ENCODE measurements around the gene SRSF7. TPM values are rescaled to one million over a fixed set of nuclear protein-coding genes. Genes with fewer than 3 reads are reported as not detected.

Gene SRSF7
- total and polyA plus RNA-seq, 3 experiments from 2014 or later = 200 to 381 (median 378) TPM

- ChIA-PET CTCF (interaction anchor here (0.7 to 4.2 kb wide), 10 partner anchors 9 to 1131 kb away, joined by 3 to 18 read pairs (median 4); partner anchors contain the start of genes HNRNPLL and SOS1), POLR2A (interaction anchor here (0.6 to 2.4 kb wide), 40 partner anchors 10 to 375 kb away, joined by 3 to 41 read pairs (median 4); partner anchors contain the start of genes ATL2, GALM, GEMIN6 and HNRNPLL)
- Mint-ChIP-seq H3K9me3 (peaks cover 0 to 4% (median 3%) of the 10 kb centered on the region in 5 donors), H3K27ac (peak overlapping the region; percentile 98 to 100 (median 100)), H3K4me1 (peaks cover 53 to 59% (median 57%) of the 10 kb centered on the region in 3 donors), H3K27me3 (peaks cover 0 to 18% of the 10 kb centered on the region in 2 donors), H3K36me3 (peaks cover 31 to 43% (median 32%) of the 10 kb centered on the region in 3 donors), H3K4me3 (peak overlapping the region; percentile 95 to 100 (median 99))
- Histone ChIP-seq H3K36me3 (ENCODE audit: insufficient read depth, low read length) (peaks cover 29% of the 10 kb centered on the region), H3K27me3 (ENCODE audit: insufficient read depth, low read length, poor library complexity, severe bottlenecking) (no peaks in the 10 kb centered on the region), H3K9me3 (ENCODE audit: low read length) (no peaks in the 10 kb centered on the region), H3K27ac (ENCODE audit: low read depth, low read length) (peak overlapping the region; percentile 98), H3K4me3 (ENCODE audit: low read length) (peak overlapping the region; percentile 96), H3K4me1 (ENCODE audit: insufficient read depth, low read length) (peaks cover 47% of the 10 kb centered on the region)
- DNase-seq = peak in 1 of 5 donors; percentile 34
Observed at GRCh38 chr2:38751596-38752410, 642 bp upstream of the SRSF7 start.

GRCh38 chr2:38750011-38750890, 910 bp downstream of the SRSF7 start:
- H3K4me1 ChIP-seq (ENCODE audit: insufficient read depth, low read length) = peaks cover 63% of the 10 kb centered on the region
- peak overlapping the region; percentile 98 to 100 (median 100) for H3K27ac Mint-ChIP-seq
- ChIA-PET CTCF (interaction anchor here (0.7 to 4.2 kb wide), 8 partner anchors 8 to 214 kb away, joined by 3 to 18 read pairs (median 4); partner anchors contain the start of gene HNRNPLL), POLR2A (interaction anchor here (0.6 to 2.4 kb wide), 21 partner anchors 9 to 383 kb away, joined by 3 to 41 read pairs (median 5); partner anchors contain the start of genes ATL2, DHX57, GALM and GEMIN6)
- peaks cover 0 to 18% of the 10 kb centered on the region in 2 donors for H3K27me3 Mint-ChIP-seq
- peak overlapping the region; percentile 98 for H3K27ac ChIP-seq (ENCODE audit: low read depth, low read length)
- H3K4me1 Mint-ChIP-seq = peaks cover 68 to 75% (median 73%) of the 10 kb centered on the region in 3 donors
- peaks cover 43 to 58% (median 47%) of the 10 kb centered on the region in 3 donors for H3K36me3 Mint-ChIP-seq
- no peaks in the 10 kb centered on the region for H3K9me3 ChIP-seq (ENCODE audit: low read length)
- H3K9me3 Mint-ChIP-seq = peaks cover 0 to 4% (median 3%) of the 10 kb centered on the region in 5 donors
- H3K36me3 ChIP-seq (ENCODE audit: insufficient read depth, low read length) = peaks cover 44% of the 10 kb centered on the region
- H3K4me3 Mint-ChIP-seq = peak overlapping the region; percentile 95 to 100 (median 99)
- peak overlapping the region; percentile 96 for H3K4me3 ChIP-seq (ENCODE audit: low read length)
- peak; percentile 31 to 68 (median 49) for DNase-seq
- no peaks in the 10 kb centered on the region for H3K27me3 ChIP-seq (ENCODE audit: insufficient read depth, low read length, poor library complexity, severe bottlenecking)

- H3K36me3 ChIP-seq (ENCODE audit: insufficient read depth, low read length) = peaks cover 55% of the 10 kb centered on the region
- Mint-ChIP-seq H3K36me3 (peaks cover 45 to 69% (median 47%) of the 10 kb centered on the region in 3 donors), H3K27ac (peak overlapping the region; percentile 88 to 100 (median 94)), H3K4me3 (peak overlapping the region; percentile 90 to 100 (median 99)), H3K9me3 (peaks cover 0 to 4% (median 3%) of the 10 kb centered on the region in 5 donors), H3K27me3 (peaks cover 0 to 18% of the 10 kb centered on the region in 2 donors), H3K4me1 (peaks cover 76 to 79% (median 78%) of the 10 kb centered on the region in 3 donors)
- peaks cover 72% of the 10 kb centered on the region for H3K4me1 ChIP-seq (ENCODE audit: insufficient read depth, low read length)
- peak overlapping the region; percentile 98 for H3K27ac ChIP-seq (ENCODE audit: low read depth, low read length)
- peak overlapping the region; percentile 96 for H3K4me3 ChIP-seq (ENCODE audit: low read length)
- POLR2A ChIA-PET = interaction anchor here (0.6 to 2.1 kb wide), 7 partner anchors 10 to 173 kb away, joined by 3 to 16 read pairs (median 3); partner anchors contain the start of gene HNRNPLL
- no peak for DNase-seq
- CTCF ChIA-PET = interaction anchor here (3.4 to 4.2 kb wide), 2 partner anchors 146 to 168 kb away, joined by 10 to 18 read pairs; partner anchors contain the start of gene HNRNPLL
- H3K27me3 ChIP-seq (ENCODE audit: insufficient read depth, low read length, poor library complexity, severe bottlenecking) = no peaks in the 10 kb centered on the region
- H3K9me3 ChIP-seq (ENCODE audit: low read length) = no peaks in the 10 kb centered on the region
Observed at GRCh38 chr2:38748943-38749804, 2.0 kb downstream of the SRSF7 start.

- H3K9me3 ChIP-seq (ENCODE audit: low read length) = no peaks in the 10 kb centered on the region
- no peak for DNase-seq
- H3K4me1 Mint-ChIP-seq = peaks cover 78 to 82% (median 81%) of the 10 kb centered on the region in 3 donors
- peak overlapping the region; percentile 17 for H3K27ac ChIP-seq (ENCODE audit: low read depth, low read length)
- ChIA-PET CTCF (interaction anchor here (0.7 to 3.4 kb wide), 2 partner anchors 167 to 213 kb away, joined by 4 to 10 read pairs; no protein-coding TSS in a partner anchor), POLR2A (interaction anchor here (0.6 to 2.1 kb wide), 5 partner anchors 9 to 170 kb away, joined by 3 to 16 read pairs (median 3); partner anchors contain the start of gene HNRNPLL)
- peak overlapping the region; percentile 73 to 100 (median 92) for H3K27ac Mint-ChIP-seq
- H3K36me3 Mint-ChIP-seq = peaks cover 45 to 77% (median 47%) of the 10 kb centered on the region in 3 donors
- no peak overlapping the region for H3K4me3 ChIP-seq (ENCODE audit: low read length)
- no peaks in the 10 kb centered on the region for H3K27me3 ChIP-seq (ENCODE audit: insufficient read depth, low read length, poor library complexity, severe bottlenecking)
- H3K4me3 Mint-ChIP-seq = peak overlapping the region; percentile 90 to 100 (median 99)
- H3K9me3 Mint-ChIP-seq = peaks cover 0 to 4% (median 3%) of the 10 kb centered on the region in 5 donors
- peaks cover 63% of the 10 kb centered on the region for H3K36me3 ChIP-seq (ENCODE audit: insufficient read depth, low read length)
- peaks cover 0 to 18% of the 10 kb centered on the region in 2 donors for H3K27me3 Mint-ChIP-seq
- H3K4me1 ChIP-seq (ENCODE audit: insufficient read depth, low read length) = peaks cover 70% of the 10 kb centered on the region
Observed at GRCh38 chr2:38748391-38748790, 2.8 kb downstream of the SRSF7 start.

GRCh38 chr2:38747819-38748218, 3.3 kb downstream of the SRSF7 start:
- Histone ChIP-seq H3K27me3 (ENCODE audit: insufficient read depth, low read length, poor library complexity, severe bottlenecking) (no peaks in the 10 kb centered on the region), H3K9me3 (ENCODE audit: low read length) (no peaks in the 10 kb centered on the region), H3K4me1 (ENCODE audit: insufficient read depth, low read length) (peaks cover 70% of the 10 kb centered on the region), H3K4me3 (ENCODE audit: low read length) (no peak overlapping the region), H3K36me3 (ENCODE audit: insufficient read depth, low read length) (peaks cover 65% of the 10 kb centered on the region), H3K27ac (ENCODE audit: low read depth, low read length) (no peak overlapping the region)
- POLR2A ChIA-PET = interaction anchor here (0.6 to 2.1 kb wide), 6 partner anchors 20 to 219 kb away, joined by 3 to 16 read pairs (median 3); partner anchors contain the start of gene HNRNPLL
- peak overlapping the region; percentile 73 to 100 (median 92) for H3K27ac Mint-ChIP-seq
- CTCF ChIA-PET = interaction anchor here (0.7 to 3.4 kb wide), 3 partner anchors 16 to 212 kb away, joined by 3 to 10 read pairs (median 4); no protein-coding TSS in a partner anchor
- peak overlapping the region; percentile 90 to 100 (median 99) for H3K4me3 Mint-ChIP-seq
- peaks cover 79 to 85% (median 83%) of the 10 kb centered on the region in 3 donors for H3K4me1 Mint-ChIP-seq
- H3K27me3 Mint-ChIP-seq = peaks cover 0 to 18% of the 10 kb centered on the region in 2 donors
- peaks cover 0 to 4% (median 3%) of the 10 kb centered on the region in 5 donors for H3K9me3 Mint-ChIP-seq
- DNase-seq = no peak
- peaks cover 46 to 81% (median 47%) of the 10 kb centered on the region in 3 donors for H3K36me3 Mint-ChIP-seq

GRCh38 chr2:38747007-38747424, 4.1 kb downstream of the SRSF7 start:
- Histone ChIP-seq H3K9me3 (ENCODE audit: low read length) (no peaks in the 10 kb centered on the region), H3K4me3 (ENCODE audit: low read length) (no peak overlapping the region), H3K27ac (ENCODE audit: low read depth, low read length) (no peak overlapping the region), H3K4me1 (ENCODE audit: insufficient read depth, low read length) (peaks cover 65% of the 10 kb centered on the region), H3K27me3 (ENCODE audit: insufficient read depth, low read length, poor library complexity, severe bottlenecking) (no peaks in the 10 kb centered on the region), H3K36me3 (ENCODE audit: insufficient read depth, low read length) (peaks cover 65% of the 10 kb centered on the region)
- peaks cover 0 to 4% (median 3%) of the 10 kb centered on the region in 5 donors for H3K9me3 Mint-ChIP-seq
- peak overlapping the region; percentile 81 to 100 (median 92) for H3K27ac Mint-ChIP-seq
- ChIA-PET CTCF (interaction anchor here (0.5 to 3.4 kb wide), 6 partner anchors 15 to 239 kb away, joined by 3 to 10 read pairs (median 3); no protein-coding TSS in a partner anchor), POLR2A (interaction anchor here (0.6 to 1.8 kb wide), 5 partner anchors 19 to 183 kb away, joined by 3 to 7 read pairs (median 3); no protein-coding TSS in a partner anchor)
- peaks cover 47 to 89% (median 48%) of the 10 kb centered on the region in 3 donors for H3K36me3 Mint-ChIP-seq
- H3K27me3 Mint-ChIP-seq = peaks cover 0 to 18% of the 10 kb centered on the region in 2 donors
- peaks cover 79 to 87% (median 84%) of the 10 kb centered on the region in 3 donors for H3K4me1 Mint-ChIP-seq
- peak overlapping the region; percentile 90 to 100 (median 99) for H3K4me3 Mint-ChIP-seq
- no peak for DNase-seq

Measured in CD8-positive, alpha-beta memory T cell (primary cell).